HG02884 (cell line): ENCODE results near the gene VSIR.

Experiments used
- ATAC-seq: cut with Tn5 transposase; IDR thresholded peaks from one replicate; pipeline ENCODE4 v1.9.1; 2021; ENCODE audit warnings: mild to moderate bottlenecking, moderate library complexity; ENCODE audit not compliant: unreplicated experiment

Gene VSIR

GRCh38 chr10:71698737-71699136, 74.6 kb downstream of the VSIR start:
- no peak for ATAC-seq

- ATAC-seq = no peak
Observed at GRCh38 chr10:71697938-71698709, 75.2 kb downstream of the VSIR start.
